Posterior vena cava (tissue), 2 donors: ENCODE measurements around the gene CISH. TPM values are rescaled to one million over a fixed set of nuclear protein-coding genes. Genes with fewer than 3 reads are reported as not detected.

Experiments
- DNase-seq: peaks from one replicate; pipeline ENCODE4 v3.0.0-alpha.2; 2020; ENCODE audit warnings: low spot score
- intact Hi-C, 2 donors: fragments of 100-400 bp; cut with DNase I; formaldehyde crosslinking; loops; one replicate each; pipeline versions ENCODE4 v1.14.1 to v1.14.2; 2022 to 2023
- long read RNA-seq, 2 donors: library from polyadenylated mRNA; unstranded; transcript quantifications; one replicate each; pipeline ENCODE4 v2.0.0, GENCODE V29; 2020 to 2021
- total RNA-seq, 2 donors: library from RNA; stranded (reverse); fragmentation: NEBNext Ultra II Directional; extraction: Animal tissue kit (Norgen Biotek cat#: 25700); gene quantifications; one replicate each; pipeline ENCODE4 v1.2.1, GENCODE V29; 2021
- donor health status: DM: yes; HTN: yes; CAD: no.
- donor health status: DM: yes; HTN: yes; CAD: no.

The CISH gene
- total RNA-seq, result 10 to 100 TPM in 1 of 2 donors, 1 to 10 TPM in 1; 8.6 to 12.5 TPM
- long read RNA-seq, donor 1, partial matches to known transcripts, result 0 of 1 reads
- long read RNA-seq, donor 1, other reads (novel, unspliced or antisense), result 0 of 1 reads
- long read RNA-seq, donor 2, full-length matches to known transcripts, result 7 of 13 reads
- long read RNA-seq, donor 2, partial matches to known transcripts, result 6 of 13 reads
- long read RNA-seq, donor 2, other reads (novel, unspliced or antisense), result 0 of 13 reads

DNA sequence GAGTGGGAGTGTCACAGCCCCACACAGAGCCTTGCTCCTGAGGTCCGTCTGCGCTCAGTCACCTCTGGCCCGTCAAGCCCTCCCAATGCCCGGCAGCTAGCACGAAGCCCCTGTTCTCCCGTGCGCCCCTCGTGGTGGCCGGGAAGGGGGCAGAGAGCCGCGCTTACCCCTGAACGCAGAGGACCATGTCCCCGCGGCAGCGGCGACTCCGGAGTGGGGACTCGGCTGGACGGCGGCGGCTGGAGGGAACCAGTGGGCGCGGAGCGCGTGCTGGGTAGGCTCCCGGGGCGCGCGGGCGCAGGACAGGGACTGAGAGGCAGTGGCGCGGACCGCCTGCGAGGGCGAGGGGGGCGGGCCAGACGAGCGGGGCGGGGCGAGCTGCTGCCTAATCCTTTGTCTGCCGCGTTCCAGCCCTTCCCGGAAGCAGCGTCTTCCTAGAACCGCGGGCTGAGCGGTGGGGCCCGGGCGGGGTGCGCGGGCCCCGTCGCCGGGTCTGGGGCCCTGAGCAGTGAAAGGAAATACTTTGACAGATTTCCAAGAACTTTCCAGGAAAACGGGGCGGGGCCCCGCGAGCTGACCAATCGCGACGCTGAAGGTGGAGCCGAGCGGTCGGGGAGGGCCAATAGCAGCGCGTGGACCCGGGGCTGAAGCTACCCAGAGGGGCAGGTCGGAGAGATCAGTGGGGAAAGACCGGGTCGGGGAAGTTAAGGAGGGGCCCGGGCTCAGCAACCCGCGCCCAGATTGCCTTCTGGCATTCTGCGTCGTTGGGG is at the start of gene CISH:
CISH (minus strand) TSS at position 311 of the 770 bp plus-strand sequence; CDS start at position 187, 124 bp downstream.
- intact Hi-C loops, result loop anchor here in 1 of 2 donors (10.0 kb wide), 1 partner anchor 763 kb away; no protein-coding TSS in a partner anchor
- DNase-seq, result peak; percentile 98

GRCh38 chr3:50660386-50660785 is 48.8 kb upstream of the CISH start:
- intact Hi-C loops, result no loop called here
- DNase-seq, result peak; percentile 35

- intact Hi-C loops, result no loop called here
- peak; percentile 43 for DNase-seq
Observed at GRCh38 chr3:50658831-50659230, 47.3 kb upstream of the CISH start.

DNA sequence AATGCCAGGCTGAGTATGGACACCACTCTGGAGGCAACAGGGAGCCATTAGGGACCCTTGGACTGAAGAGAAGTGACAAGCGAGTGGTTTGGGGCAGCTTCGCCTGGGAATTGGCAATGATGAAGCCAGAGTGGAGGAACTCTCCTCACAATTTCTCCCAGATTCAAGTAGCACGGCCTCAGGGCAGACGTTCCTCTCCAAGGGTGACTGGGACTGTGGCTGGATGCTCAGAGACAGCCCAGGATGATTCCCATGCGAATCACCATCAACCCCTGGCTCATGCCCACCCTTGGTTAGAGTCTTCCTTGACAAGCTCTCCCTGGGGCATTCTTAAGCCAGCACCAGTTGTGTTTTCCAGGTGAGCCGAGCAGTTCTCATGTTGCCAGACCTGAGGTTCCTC is 46.8 kb upstream of the CISH start:
- peak; percentile 36 for DNase-seq
- intact Hi-C loops, result no loop called here

GRCh38 chr3:50657816-50658215 is 46.2 kb upstream of the CISH start:
- intact Hi-C loops, result no loop called here
- peak; percentile 36 for DNase-seq

GRCh38 chr3:50657407-50657806 is 45.8 kb upstream of the CISH start:
- intact Hi-C loops, result no loop called here
- peak; percentile 29 for DNase-seq

DNA sequence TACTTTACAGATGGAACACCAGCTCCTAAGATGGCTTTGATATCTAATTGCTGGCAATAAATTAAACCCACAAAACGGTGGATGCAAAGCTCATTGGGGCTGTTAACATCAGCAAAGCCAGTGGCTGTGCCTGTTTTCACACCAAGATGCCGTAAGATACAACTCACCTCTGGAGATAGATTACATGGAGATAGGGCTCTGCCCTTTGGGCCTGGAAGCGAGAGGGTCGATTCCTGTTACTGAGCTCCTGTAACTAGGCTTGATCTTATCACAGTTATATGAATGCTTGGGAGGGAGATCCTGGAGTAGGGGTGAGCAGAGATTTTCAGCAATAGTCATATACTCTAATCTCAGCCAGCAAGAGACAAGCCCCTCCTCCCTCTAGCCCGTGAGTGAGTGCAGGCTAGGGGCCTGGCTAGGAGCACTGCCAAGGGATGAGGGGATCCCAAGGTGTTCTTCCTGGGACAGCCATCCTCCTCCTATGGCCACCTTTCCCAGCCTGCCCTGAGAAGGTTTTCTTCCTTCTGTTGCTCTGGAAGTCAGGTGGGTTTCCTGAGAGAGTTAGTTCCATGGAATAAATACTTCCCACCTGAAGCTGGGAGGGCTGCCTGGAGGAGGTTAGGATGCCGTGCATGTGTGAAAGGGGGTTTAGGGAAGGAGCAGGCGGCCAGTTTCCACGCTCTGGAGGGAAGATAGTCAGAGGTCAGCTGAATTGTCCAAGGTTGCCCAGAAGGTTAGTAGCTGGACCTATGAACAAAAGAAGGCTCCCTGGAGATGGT is 45.0 kb upstream of the CISH start:
- intact Hi-C loops, result no loop called here
- DNase-seq, result peak; percentile 42

DNA sequence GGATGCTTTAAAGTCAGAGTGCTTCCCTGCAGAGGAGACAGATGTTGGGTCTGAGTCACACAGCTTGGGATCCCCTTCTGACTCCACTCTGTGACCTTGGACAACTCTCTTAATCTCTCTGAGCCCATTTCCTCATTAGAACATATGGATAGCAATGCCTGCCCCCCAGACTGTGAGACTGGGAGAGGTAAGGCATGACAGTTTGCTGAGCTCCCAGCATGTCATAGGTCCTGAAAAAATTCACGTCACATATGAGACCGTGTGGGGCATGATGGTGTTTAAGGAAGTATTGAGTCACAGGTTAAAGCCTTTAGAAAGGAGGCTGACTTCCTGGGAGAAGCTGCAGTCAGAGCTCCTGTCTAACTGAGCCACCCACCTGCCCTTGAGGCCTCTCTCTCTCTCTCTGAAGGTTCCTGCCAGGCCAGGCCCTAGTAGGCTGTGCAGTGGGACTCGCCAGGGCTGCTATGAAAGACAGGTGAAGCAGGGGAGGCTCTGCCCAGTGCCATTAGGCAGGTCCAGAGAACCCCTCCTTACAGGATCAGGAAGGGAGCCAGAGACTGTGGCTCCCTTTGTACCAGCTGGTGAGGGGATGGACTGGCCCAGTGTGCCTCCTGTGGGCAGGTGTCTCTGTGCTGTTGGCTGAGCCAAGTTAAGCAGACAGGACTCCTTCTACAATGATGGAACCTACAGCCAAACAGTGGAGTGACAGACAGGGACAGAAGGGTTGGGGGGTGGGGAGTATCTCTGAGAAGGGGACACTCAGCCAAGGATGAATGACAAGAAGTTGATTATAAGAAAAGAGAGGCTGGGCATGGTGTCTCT is 43.6 kb upstream of the CISH start:
- intact Hi-C loops, result no loop called here
- DNase-seq, result peak; percentile 29

GRCh38 chr3:50653937-50654595 is 42.5 kb upstream of the CISH start:
- intact Hi-C loops, result no loop called here
- no peak for DNase-seq

- no peak for DNase-seq
- intact Hi-C loops, result no loop called here
Observed at GRCh38 chr3:50652709-50653108, 41.1 kb upstream of the CISH start.

- intact Hi-C loops, result no loop called here
- no peak for DNase-seq
Observed at GRCh38 chr3:50651920-50652529, 40.5 kb upstream of the CISH start.

DNA sequence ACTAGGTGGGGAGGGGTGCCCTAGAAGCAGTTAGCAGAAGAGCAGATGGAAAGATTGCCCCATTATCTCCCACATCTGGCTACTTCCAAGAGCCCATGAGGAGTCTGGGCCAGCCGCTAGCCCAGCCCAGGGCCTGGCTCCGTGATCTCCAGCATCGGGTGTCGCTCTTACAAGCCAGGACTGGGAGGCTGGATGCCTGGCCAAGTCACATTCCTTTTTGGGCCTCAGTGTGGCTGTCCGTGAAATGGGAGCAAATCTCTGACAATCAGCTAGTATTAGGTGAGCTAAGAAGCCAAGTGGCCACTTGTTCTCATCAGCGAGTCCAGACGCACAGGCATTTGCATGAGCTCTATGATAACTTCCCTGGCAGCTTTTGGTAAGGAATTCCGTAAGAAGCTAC is 39.9 kb upstream of the CISH start:
- DNase-seq, result no peak
- intact Hi-C loops, result no loop called here

DNA sequence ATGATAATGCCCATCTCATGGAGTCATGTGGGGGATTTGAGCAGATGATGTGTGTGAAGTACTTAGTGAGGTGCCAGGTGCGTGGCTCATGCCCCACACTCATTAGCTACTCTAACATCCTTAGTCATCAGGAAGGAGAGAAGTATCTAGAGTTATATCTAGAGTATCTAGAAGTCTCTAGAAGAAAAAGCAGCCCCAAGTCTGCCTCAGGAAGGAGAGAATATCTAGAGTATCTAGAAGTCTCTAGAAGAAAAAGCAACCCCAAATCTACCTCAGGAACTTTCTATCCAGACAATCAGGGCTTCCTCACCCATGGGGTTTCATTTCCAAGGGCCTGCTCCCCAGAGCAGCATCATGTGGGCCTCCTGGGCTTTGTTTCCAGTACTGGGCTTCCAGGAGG is 38.4 kb upstream of the CISH start:
- intact Hi-C loops, result no loop called here
- DNase-seq, result no peak

- no peak for DNase-seq
- intact Hi-C loops, result no loop called here
Observed at GRCh38 chr3:50649451-50649931, 37.9 kb upstream of the CISH start.

- intact Hi-C loops, result no loop called here
- no peak for DNase-seq
Observed at GRCh38 chr3:50648944-50649343, 37.4 kb upstream of the CISH start.

DNA sequence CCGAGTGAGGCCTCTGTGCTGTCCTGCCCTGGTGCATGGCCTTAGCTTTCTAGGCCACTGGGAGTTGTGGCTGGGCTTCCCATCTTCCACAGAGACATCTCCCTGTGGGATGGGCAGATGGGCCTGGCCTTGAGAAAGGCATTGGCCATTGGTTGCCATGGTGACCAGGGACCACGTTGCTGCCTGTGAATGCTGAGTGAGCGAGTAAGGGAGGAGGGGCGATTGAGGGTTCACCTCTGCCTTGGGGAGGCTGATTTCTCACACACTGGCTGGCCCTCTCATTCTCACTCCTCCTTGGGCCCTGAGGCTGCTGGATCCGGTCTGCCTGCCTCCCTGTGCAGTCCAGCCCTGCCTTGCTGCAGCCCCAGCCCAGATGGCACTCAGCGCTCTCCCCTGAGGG is 36.7 kb upstream of the CISH start:
- no peak for DNase-seq
- intact Hi-C loops, result no loop called here

GRCh38 chr3:50645378-50645777 is 33.8 kb upstream of the CISH start:
- DNase-seq, result no peak
- intact Hi-C loops, result no loop called here

DNA sequence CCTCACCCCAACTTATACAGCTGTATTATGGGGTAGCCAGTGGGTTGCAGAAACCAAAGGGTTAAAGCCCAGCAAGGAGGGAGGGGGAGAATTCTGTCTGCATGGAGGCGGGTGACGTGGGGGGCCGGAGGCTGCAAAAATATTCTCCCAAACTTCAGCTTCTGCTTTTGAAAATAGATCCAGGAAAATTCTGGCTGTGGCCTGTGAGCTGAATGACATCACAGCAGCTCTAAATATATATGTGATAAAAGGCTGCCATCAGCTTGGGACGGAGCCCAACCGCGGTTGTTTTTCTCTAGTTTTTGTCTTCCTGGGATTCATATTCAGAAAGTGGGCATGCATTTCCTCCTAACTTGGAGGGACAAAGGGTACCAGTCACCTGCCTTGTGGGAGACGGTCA is 33.0 kb upstream of the CISH start:
- no peak for DNase-seq
- intact Hi-C loops, result no loop called here
